Measurements from ENCODE around the gene TSHZ1. TPM values are rescaled to one million over a fixed set of nuclear protein-coding genes. Genes with fewer than 3 reads are reported as not detected.

The TSHZ1 gene
- polyA plus RNA-seq, 1 donor from 2014 or later, result 1.1 TPM

DNA sequence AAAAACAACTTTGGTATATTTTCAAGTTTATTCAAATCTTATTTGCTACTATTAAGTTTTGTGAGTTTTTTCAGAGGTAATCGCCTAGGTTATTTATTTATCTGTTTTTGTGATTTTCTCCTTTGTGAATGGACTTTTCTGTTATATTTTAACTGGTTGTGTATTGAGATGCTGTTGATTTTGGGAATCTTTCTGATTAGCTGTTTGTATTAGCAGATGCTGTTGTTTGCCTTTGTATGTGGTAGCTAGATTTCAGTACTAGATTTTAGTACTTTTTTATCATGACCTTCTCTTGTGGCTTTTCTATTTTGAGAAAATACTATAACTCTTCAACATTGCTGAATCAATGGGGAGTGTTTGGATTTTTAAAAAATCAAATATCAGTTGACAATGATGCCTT, 42.4 kb downstream of the TSHZ1 start:
- Histone ChIP-seq H3K4me3 (ENCODE audit: low read length) (no peak overlapping the region), H4K20me1 (ENCODE audit: insufficient read depth) (no peaks in the 10 kb centered on the region), H3F3A (ENCODE audit: insufficient read depth, low read length, poor library complexity, severe bottlenecking) (no peaks in the 10 kb centered on the region), H3K9me3 (ENCODE audit: low read length) (no peaks in the 10 kb centered on the region), H3K79me2 (replicated peaks; ENCODE audit: insufficient read depth, low read length) (no peaks in the 10 kb centered on the region), H3K27ac (ENCODE audit: low read length) (no peak overlapping the region), H3K9ac (ENCODE audit: low read length) (no peak overlapping the region), H3K9me2 (ENCODE audit: insufficient read depth, low read length) (no peaks in the 10 kb centered on the region), H3K36me3 (ENCODE audit: insufficient read depth, low read length) (no peaks in the 10 kb centered on the region), H3K4me2 (ENCODE audit: low read length) (no peak overlapping the region), H3K27me3 (ENCODE audit: insufficient read depth, low read depth, low read length) (peaks cover 7% of the 10 kb centered on the region), H2AFZ (ENCODE audit: low read depth, low read length) (no peak overlapping the region)
- TF ChIP-seq SMC3 (conservative IDR thresholded peaks at IDR 0.05; ENCODE audit: poor library complexity) (no peak), TAF1 (IDR thresholded peaks at IDR 0.05; ENCODE audit: low read depth) (no peak), EP300 (conservative IDR thresholded peaks at IDR 0.05; ENCODE audit: poor library complexity, severe bottlenecking) (no peak), EZH2 (IDR thresholded peaks at IDR 0.05; ENCODE audit: borderline replicate concordance, insufficient read depth, low read length, poor library complexity, severe bottlenecking) (no peak), RAD21 (conservative IDR thresholded peaks at IDR 0.05) (no peak), POLR2AphosphoS5 (IDR thresholded peaks at IDR 0.05) (no peak), MXI1 (conservative IDR thresholded peaks at IDR 0.05; ENCODE audit: poor library complexity, severe bottlenecking) (no peak)
- TF ChIP-seq, protein P1, sequence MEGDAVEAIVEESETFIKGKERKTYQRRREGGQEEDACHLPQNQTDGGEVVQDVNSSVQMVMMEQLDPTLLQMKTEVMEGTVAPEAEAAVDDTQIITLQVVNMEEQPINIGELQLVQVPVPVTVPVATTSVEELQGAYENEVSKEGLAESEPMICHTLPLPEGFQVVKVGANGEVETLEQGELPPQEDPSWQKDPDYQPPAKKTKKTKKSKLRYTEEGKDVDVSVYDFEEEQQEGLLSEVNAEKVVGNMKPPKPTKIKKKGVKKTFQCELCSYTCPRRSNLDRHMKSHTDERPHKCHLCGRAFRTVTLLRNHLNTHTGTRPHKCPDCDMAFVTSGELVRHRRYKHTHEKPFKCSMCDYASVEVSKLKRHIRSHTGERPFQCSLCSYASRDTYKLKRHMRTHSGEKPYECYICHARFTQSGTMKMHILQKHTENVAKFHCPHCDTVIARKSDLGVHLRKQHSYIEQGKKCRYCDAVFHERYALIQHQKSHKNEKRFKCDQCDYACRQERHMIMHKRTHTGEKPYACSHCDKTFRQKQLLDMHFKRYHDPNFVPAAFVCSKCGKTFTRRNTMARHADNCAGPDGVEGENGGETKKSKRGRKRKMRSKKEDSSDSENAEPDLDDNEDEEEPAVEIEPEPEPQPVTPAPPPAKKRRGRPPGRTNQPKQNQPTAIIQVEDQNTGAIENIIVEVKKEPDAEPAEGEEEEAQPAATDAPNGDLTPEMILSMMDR (IDR thresholded peaks at IDR 0.05; ENCODE audit: poor library complexity, severe bottlenecking), result no peak
- TF ChIP-seq, protein P2, sequence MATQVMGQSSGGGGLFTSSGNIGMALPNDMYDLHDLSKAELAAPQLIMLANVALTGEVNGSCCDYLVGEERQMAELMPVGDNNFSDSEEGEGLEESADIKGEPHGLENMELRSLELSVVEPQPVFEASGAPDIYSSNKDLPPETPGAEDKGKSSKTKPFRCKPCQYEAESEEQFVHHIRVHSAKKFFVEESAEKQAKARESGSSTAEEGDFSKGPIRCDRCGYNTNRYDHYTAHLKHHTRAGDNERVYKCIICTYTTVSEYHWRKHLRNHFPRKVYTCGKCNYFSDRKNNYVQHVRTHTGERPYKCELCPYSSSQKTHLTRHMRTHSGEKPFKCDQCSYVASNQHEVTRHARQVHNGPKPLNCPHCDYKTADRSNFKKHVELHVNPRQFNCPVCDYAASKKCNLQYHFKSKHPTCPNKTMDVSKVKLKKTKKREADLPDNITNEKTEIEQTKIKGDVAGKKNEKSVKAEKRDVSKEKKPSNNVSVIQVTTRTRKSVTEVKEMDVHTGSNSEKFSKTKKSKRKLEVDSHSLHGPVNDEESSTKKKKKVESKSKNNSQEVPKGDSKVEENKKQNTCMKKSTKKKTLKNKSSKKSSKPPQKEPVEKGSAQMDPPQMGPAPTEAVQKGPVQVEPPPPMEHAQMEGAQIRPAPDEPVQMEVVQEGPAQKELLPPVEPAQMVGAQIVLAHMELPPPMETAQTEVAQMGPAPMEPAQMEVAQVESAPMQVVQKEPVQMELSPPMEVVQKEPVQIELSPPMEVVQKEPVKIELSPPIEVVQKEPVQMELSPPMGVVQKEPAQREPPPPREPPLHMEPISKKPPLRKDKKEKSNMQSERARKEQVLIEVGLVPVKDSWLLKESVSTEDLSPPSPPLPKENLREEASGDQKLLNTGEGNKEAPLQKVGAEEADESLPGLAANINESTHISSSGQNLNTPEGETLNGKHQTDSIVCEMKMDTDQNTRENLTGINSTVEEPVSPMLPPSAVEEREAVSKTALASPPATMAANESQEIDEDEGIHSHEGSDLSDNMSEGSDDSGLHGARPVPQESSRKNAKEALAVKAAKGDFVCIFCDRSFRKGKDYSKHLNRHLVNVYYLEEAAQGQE (IDR thresholded peaks at IDR 0.05; ENCODE audit: borderline replicate concordance), result no peak

DNA sequence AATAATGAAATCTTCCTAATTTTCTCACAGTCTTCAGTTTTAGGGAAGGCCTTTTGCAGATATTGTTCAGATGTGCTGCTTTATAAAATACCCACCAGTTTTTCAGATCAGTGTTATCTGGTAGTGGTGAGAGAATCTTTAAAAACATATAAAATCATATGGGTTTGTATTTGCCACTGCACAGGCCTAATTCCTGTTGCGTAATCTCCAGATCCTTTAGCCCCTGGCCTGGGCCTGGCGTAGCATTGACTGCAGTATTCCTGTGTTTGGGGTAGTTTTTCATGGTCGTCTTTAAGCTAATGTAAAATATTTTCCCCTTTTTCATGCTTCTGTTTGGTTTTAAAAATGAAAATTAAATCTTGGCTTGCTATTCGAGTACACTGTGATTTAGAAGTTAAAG, 43.2 kb downstream of the TSHZ1 start:
- H3K4me3 ChIP-seq (ENCODE audit: low read length), result no peak overlapping the region
- H3K9me2 ChIP-seq (ENCODE audit: insufficient read depth, low read length), result no peaks in the 10 kb centered on the region
- H4K20me1 ChIP-seq (ENCODE audit: insufficient read depth), result no peaks in the 10 kb centered on the region
- no peak overlapping the region for H3K4me2 ChIP-seq (ENCODE audit: low read length)
- TF ChIP-seq POLR2AphosphoS5 (IDR thresholded peaks at IDR 0.05) (no peak), RAD21 (conservative IDR thresholded peaks at IDR 0.05) (no peak), TAF1 (IDR thresholded peaks at IDR 0.05; ENCODE audit: low read depth) (no peak), MXI1 (conservative IDR thresholded peaks at IDR 0.05; ENCODE audit: poor library complexity, severe bottlenecking) (no peak), SMC3 (conservative IDR thresholded peaks at IDR 0.05; ENCODE audit: poor library complexity) (no peak), EP300 (conservative IDR thresholded peaks at IDR 0.05; ENCODE audit: poor library complexity, severe bottlenecking) (no peak), EZH2 (IDR thresholded peaks at IDR 0.05; ENCODE audit: borderline replicate concordance, insufficient read depth, low read length, poor library complexity, severe bottlenecking) (no peak)
- TF ChIP-seq, protein P1 (IDR thresholded peaks at IDR 0.05; ENCODE audit: poor library complexity, severe bottlenecking), result no peak
- TF ChIP-seq, protein P2 (IDR thresholded peaks at IDR 0.05; ENCODE audit: borderline replicate concordance), result no peak
- no peak overlapping the region for H3K9ac ChIP-seq (ENCODE audit: low read length)
- no peaks in the 10 kb centered on the region for H3K36me3 ChIP-seq (ENCODE audit: insufficient read depth, low read length)
- no peaks in the 10 kb centered on the region for H3K79me2 ChIP-seq (replicated peaks; ENCODE audit: insufficient read depth, low read length)
- H2AFZ ChIP-seq (ENCODE audit: low read depth, low read length), result no peak overlapping the region
- peaks cover 7% of the 10 kb centered on the region for H3K27me3 ChIP-seq (ENCODE audit: insufficient read depth, low read depth, low read length)
- H3K9me3 ChIP-seq (ENCODE audit: low read length), result no peaks in the 10 kb centered on the region
- H3F3A ChIP-seq (ENCODE audit: insufficient read depth, low read length, poor library complexity, severe bottlenecking), result no peaks in the 10 kb centered on the region
- H3K27ac ChIP-seq (ENCODE audit: low read length), result no peak overlapping the region

All from neural cell (in vitro differentiated cells).